Erythroblast (primary cell): Measurements from ENCODE around the gene AUP1.

ENCODE experiments used
- GATA1 ChIP-seq: IDR thresholded peaks from 2 replicates; pipeline ENCODE4 v1.6.1; 2011; ENCODE audit warnings: low read depth, mild to moderate bottlenecking, control low read depth, low read length, moderate library complexity
- POLR2A ChIP-seq: IDR thresholded peaks from 2 replicates; pipeline ENCODE4 v1.6.1; 2011; ENCODE audit warnings: mild to moderate bottlenecking, low read length

DNA sequence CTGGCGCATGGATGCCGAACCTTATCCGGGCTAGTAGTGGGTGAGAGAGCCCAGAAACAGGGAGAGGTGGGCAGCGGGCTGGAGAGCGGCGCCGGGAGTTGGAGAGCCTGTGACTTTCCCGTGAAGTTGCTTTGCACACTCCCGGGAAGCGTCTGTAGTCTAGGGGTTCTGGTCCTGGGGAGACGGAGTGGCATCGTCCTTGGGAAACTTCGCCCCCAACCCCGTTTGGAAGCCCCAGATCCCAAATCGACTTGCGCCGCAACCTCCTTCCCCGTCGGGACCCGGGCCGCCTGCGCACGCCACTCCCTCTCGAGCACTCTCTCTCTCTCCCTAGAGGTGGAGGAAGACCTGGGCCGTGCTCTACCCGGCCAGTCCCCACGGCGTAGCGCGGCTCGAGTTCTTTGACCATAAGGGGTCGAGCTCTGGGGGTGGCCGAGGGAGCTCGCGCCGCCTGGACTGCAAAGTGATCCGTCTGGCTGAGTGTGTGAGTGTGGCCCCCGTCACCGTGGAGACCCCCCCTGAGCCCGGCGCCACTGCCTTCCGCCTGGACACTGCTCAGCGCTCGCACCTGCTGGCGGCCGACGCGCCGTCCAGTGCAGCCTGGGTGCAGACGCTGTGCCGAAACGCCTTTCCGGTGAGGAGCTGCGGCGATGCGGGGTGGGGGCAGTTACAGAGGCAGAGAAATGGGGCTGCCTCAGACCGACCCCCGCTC lies 25.5 kb upstream of the AUP1 start:
- peak; percentile 47 for TF ChIP-seq POLR2A
- TF ChIP-seq GATA1, result no peak
